ENCODE results near the gene MARK3. TPM values are rescaled to one million over a fixed set of nuclear protein-coding genes. Genes with fewer than 3 reads are reported as not detected.

MARK3 gene
- total RNA-seq, 1 donor from 2014 or later, result 90.6 TPM

- Mint-ChIP-seq H3K9me3 (no peaks in the 10 kb centered on the region), H3K4me1 (ENCODE audit: low read depth) (peaks cover 52% of the 10 kb centered on the region), H3K36me3 (ENCODE audit: low read depth) (no peaks in the 10 kb centered on the region), H3K27ac (no peak overlapping the region), H3K27me3 (ENCODE audit: insufficient read depth) (no peaks in the 10 kb centered on the region), H3K4me3 (no peak overlapping the region)
- intact Hi-C loops (cut with micrococcal nuclease), result no loop called here
- no peak for DNase-seq (ENCODE audit: low spot score)
These were observed 7.4 kb downstream of the MARK3 start for GRCh38 chr14:103392572-103392971.

GRCh38 chr14:103393070-103393469 is 7.9 kb downstream of the MARK3 start:
- peaks cover 47% of the 10 kb centered on the region for H3K4me1 Mint-ChIP-seq (ENCODE audit: low read depth)
- H3K27ac Mint-ChIP-seq, result no peak overlapping the region
- no peak overlapping the region for H3K4me3 Mint-ChIP-seq
- H3K27me3 Mint-ChIP-seq (ENCODE audit: insufficient read depth), result no peaks in the 10 kb centered on the region
- no peaks in the 10 kb centered on the region for H3K9me3 Mint-ChIP-seq
- H3K36me3 Mint-ChIP-seq (ENCODE audit: low read depth), result no peaks in the 10 kb centered on the region
- intact Hi-C loops (cut with micrococcal nuclease), result no loop called here
- DNase-seq (ENCODE audit: low spot score), result no peak

- Mint-ChIP-seq H3K36me3 (ENCODE audit: low read depth) (no peaks in the 10 kb centered on the region), H3K27me3 (ENCODE audit: insufficient read depth) (no peaks in the 10 kb centered on the region), H3K27ac (no peak overlapping the region), H3K4me3 (peak overlapping the region; percentile 0), H3K4me1 (ENCODE audit: low read depth) (peaks cover 43% of the 10 kb centered on the region), H3K9me3 (no peaks in the 10 kb centered on the region)
- intact Hi-C loops (cut with micrococcal nuclease), result loop anchor here (1.0 to 2.0 kb wide), 2 partner anchors 8 to 59 kb away; partner anchors contain the start of gene EIF5
- DNase-seq (ENCODE audit: low spot score), result no peak
These were observed 8.7 kb downstream of the MARK3 start for GRCh38 chr14:103393676-103394626.

GRCh38 chr14:103395244-103395643 is 10.0 kb downstream of the MARK3 start:
- Mint-ChIP-seq H3K9me3 (no peaks in the 10 kb centered on the region), H3K4me1 (ENCODE audit: low read depth) (peaks cover 44% of the 10 kb centered on the region), H3K27me3 (ENCODE audit: insufficient read depth) (no peaks in the 10 kb centered on the region), H3K27ac (peak overlapping the region; percentile 59), H3K36me3 (ENCODE audit: low read depth) (no peaks in the 10 kb centered on the region), H3K4me3 (no peak overlapping the region)
- intact Hi-C loops (cut with micrococcal nuclease), result loop anchor here (2.0 kb wide), 1 partner anchor 60 kb away; the partner anchor contains the start of gene EIF5
- DNase-seq (ENCODE audit: low spot score), result no peak

GRCh38 chr14:103396463-103396862 is 11.2 kb downstream of the MARK3 start:
- Mint-ChIP-seq H3K9me3 (no peaks in the 10 kb centered on the region), H3K27ac (no peak overlapping the region), H3K36me3 (ENCODE audit: low read depth) (no peaks in the 10 kb centered on the region), H3K4me1 (ENCODE audit: low read depth) (peaks cover 46% of the 10 kb centered on the region), H3K4me3 (no peak overlapping the region), H3K27me3 (ENCODE audit: insufficient read depth) (no peaks in the 10 kb centered on the region)
- DNase-seq (ENCODE audit: low spot score), result no peak
- intact Hi-C loops (cut with micrococcal nuclease), result no loop called here

GRCh38 chr14:103398427-103399195 is 13.4 kb downstream of the MARK3 start:
- Mint-ChIP-seq H3K9me3 (no peaks in the 10 kb centered on the region), H3K36me3 (ENCODE audit: low read depth) (no peaks in the 10 kb centered on the region), H3K27ac (no peak overlapping the region), H3K27me3 (ENCODE audit: insufficient read depth) (no peaks in the 10 kb centered on the region), H3K4me3 (no peak overlapping the region), H3K4me1 (ENCODE audit: low read depth) (peaks cover 56% of the 10 kb centered on the region)
- intact Hi-C loops (cut with micrococcal nuclease), result no loop called here
- no peak for DNase-seq (ENCODE audit: low spot score)

- Mint-ChIP-seq H3K27ac (no peak overlapping the region), H3K4me1 (ENCODE audit: low read depth) (peaks cover 50% of the 10 kb centered on the region), H3K27me3 (ENCODE audit: insufficient read depth) (no peaks in the 10 kb centered on the region), H3K4me3 (no peak overlapping the region), H3K9me3 (no peaks in the 10 kb centered on the region), H3K36me3 (ENCODE audit: low read depth) (peaks cover 3% of the 10 kb centered on the region)
- intact Hi-C loops (cut with micrococcal nuclease), result loop anchor here (2.0 kb wide), 1 partner anchor 16 kb away; the partner anchor contains the start of gene MARK3
- DNase-seq (ENCODE audit: low spot score), result no peak
These were observed 15.3 kb downstream of the MARK3 start for GRCh38 chr14:103400537-103400936.

GRCh38 chr14:103401223-103402214 is 16.3 kb downstream of the MARK3 start:
- H3K27ac Mint-ChIP-seq, result peak overlapping the region; percentile 61
- no peak overlapping the region for H3K4me3 Mint-ChIP-seq
- H3K27me3 Mint-ChIP-seq (ENCODE audit: insufficient read depth), result no peaks in the 10 kb centered on the region
- intact Hi-C loops (cut with micrococcal nuclease), result loop anchor here (2.0 kb wide), 1 partner anchor 17 kb away; the partner anchor contains the start of gene MARK3
- no peak for DNase-seq (ENCODE audit: low spot score)
- peaks cover 3% of the 10 kb centered on the region for H3K36me3 Mint-ChIP-seq (ENCODE audit: low read depth)
- H3K4me1 Mint-ChIP-seq (ENCODE audit: low read depth), result peaks cover 41% of the 10 kb centered on the region
- H3K9me3 Mint-ChIP-seq, result no peaks in the 10 kb centered on the region

GRCh38 chr14:103402695-103403094 is 17.5 kb downstream of the MARK3 start:
- Mint-ChIP-seq H3K27me3 (ENCODE audit: insufficient read depth) (no peaks in the 10 kb centered on the region), H3K4me3 (no peak overlapping the region), H3K9me3 (no peaks in the 10 kb centered on the region), H3K27ac (no peak overlapping the region), H3K36me3 (ENCODE audit: low read depth) (peaks cover 5% of the 10 kb centered on the region), H3K4me1 (ENCODE audit: low read depth) (peaks cover 40% of the 10 kb centered on the region)
- DNase-seq (ENCODE audit: low spot score), result no peak
- intact Hi-C loops (cut with micrococcal nuclease), result no loop called here

GRCh38 chr14:103404032-103404918 is 19.1 kb downstream of the MARK3 start:
- no peaks in the 10 kb centered on the region for H3K27me3 Mint-ChIP-seq (ENCODE audit: insufficient read depth)
- H3K4me1 Mint-ChIP-seq (ENCODE audit: low read depth), result peaks cover 36% of the 10 kb centered on the region
- H3K9me3 Mint-ChIP-seq, result no peaks in the 10 kb centered on the region
- no peak overlapping the region for H3K4me3 Mint-ChIP-seq
- no peak for DNase-seq (ENCODE audit: low spot score)
- intact Hi-C loops (cut with micrococcal nuclease), result no loop called here
- H3K36me3 Mint-ChIP-seq (ENCODE audit: low read depth), result peaks cover 10% of the 10 kb centered on the region
- H3K27ac Mint-ChIP-seq, result no peak overlapping the region

GRCh38 chr14:103404920-103405319 is 19.7 kb downstream of the MARK3 start:
- no peaks in the 10 kb centered on the region for H3K9me3 Mint-ChIP-seq
- DNase-seq (ENCODE audit: low spot score), result no peak
- H3K4me1 Mint-ChIP-seq (ENCODE audit: low read depth), result peaks cover 37% of the 10 kb centered on the region
- intact Hi-C loops (cut with micrococcal nuclease), result no loop called here
- H3K27me3 Mint-ChIP-seq (ENCODE audit: insufficient read depth), result no peaks in the 10 kb centered on the region
- H3K36me3 Mint-ChIP-seq (ENCODE audit: low read depth), result peaks cover 12% of the 10 kb centered on the region
- no peak overlapping the region for H3K4me3 Mint-ChIP-seq
- no peak overlapping the region for H3K27ac Mint-ChIP-seq
